Upper lobe of right lung (tissue), 1 donor: Measurements from ENCODE around the gene ASF1B. TPM values are rescaled to one million over a fixed set of nuclear protein-coding genes. Genes with fewer than 3 reads are reported as not detected.

Source experiments
- ATAC-seq: fragments of 200-7000 bp; cut with Tn5 transposase; one replicate; pipeline ENCODE4 v1.9.1; 2020; ENCODE audit warnings: mild to moderate bottlenecking, moderate library complexity
- DNase-seq: peaks from one replicate; pipeline ENCODE4 v3.0.0-alpha.2; 2020
- H3K27ac ChIP-seq: fragments of 200-600 bp; one replicate; pipeline ENCODE4 v1.8.0; 2022
- H3K27me3 ChIP-seq: fragments of 200-600 bp; one replicate; pipeline ENCODE4 v1.8.0; 2022; ENCODE audit warnings: mild to moderate bottlenecking
- H3K36me3 ChIP-seq: fragments of 200-600 bp; one replicate; pipeline ENCODE4 v1.8.0; 2022
- H3K4me1 ChIP-seq: fragments of 200-600 bp; one replicate; pipeline ENCODE4 v1.8.0; 2022
- H3K4me3 ChIP-seq: fragments of 200-600 bp; one replicate; pipeline ENCODE4 v1.8.0; 2022; ENCODE audit warnings: mild to moderate bottlenecking
- H3K9me3 ChIP-seq: fragments of 200-600 bp; one replicate; pipeline ENCODE4 v1.8.0; 2022
- intact Hi-C: fragments of 100-400 bp; cut with DNase I; formaldehyde crosslinking; loops from one replicate; pipeline ENCODE4 v1.11.0; 2022
- total RNA-seq: library from RNA; stranded (reverse); fragmentation: NEBNext Ultra II Directional; extraction: Animal tissue kit (Norgen Biotek cat#: 25700); gene quantifications from one replicate; pipeline ENCODE4 v1.2.1, GENCODE V29; 2021
- TF ChIP-seq, protein P1 (sequence below): fragments of 200-600 bp; IDR thresholded peaks from one replicate; pipeline ENCODE4 v1.8.0; 2022; ENCODE audit warnings: antibody characterized with exemption
- donor health status: DM: no; HTN: yes; CAD: no; lungs with severe emphysema.

ASF1B gene
- total RNA-seq, 1 donor from 2014 or later = 1.9 TPM

DNA sequence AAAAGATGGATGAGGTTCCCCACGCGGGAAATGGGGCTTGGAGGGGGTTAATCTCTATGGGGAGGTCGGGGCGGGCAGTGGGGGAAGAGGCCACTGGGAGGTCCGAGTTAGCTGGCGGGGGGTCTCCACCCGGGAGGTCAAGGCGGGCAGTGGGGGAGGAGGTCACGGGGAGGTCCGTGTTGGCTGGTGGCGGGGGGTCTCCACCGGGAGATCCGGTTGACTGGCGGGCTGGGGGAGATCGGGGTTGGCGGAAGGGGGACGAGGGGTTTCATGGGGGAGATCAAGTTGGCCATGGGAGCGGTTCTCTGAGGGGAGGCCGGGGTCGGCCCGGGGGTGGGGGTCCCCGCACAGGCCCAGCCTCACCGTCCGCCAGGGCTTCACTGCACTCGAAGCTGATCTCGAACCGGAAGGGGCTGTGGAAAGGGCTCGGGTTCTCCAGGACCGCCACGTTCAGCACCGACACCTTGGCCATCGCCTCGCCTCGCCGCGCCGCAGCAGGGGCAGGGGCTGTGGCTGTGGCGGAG, 342 bp downstream of the ASF1B start:
- H3K27ac ChIP-seq = no peak overlapping the region
- TF ChIP-seq, protein P1, sequence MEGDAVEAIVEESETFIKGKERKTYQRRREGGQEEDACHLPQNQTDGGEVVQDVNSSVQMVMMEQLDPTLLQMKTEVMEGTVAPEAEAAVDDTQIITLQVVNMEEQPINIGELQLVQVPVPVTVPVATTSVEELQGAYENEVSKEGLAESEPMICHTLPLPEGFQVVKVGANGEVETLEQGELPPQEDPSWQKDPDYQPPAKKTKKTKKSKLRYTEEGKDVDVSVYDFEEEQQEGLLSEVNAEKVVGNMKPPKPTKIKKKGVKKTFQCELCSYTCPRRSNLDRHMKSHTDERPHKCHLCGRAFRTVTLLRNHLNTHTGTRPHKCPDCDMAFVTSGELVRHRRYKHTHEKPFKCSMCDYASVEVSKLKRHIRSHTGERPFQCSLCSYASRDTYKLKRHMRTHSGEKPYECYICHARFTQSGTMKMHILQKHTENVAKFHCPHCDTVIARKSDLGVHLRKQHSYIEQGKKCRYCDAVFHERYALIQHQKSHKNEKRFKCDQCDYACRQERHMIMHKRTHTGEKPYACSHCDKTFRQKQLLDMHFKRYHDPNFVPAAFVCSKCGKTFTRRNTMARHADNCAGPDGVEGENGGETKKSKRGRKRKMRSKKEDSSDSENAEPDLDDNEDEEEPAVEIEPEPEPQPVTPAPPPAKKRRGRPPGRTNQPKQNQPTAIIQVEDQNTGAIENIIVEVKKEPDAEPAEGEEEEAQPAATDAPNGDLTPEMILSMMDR = no peak
- no peaks in the 10 kb centered on the region for H3K27me3 ChIP-seq
- no peaks in the 10 kb centered on the region for H3K36me3 ChIP-seq
- no peak for ATAC-seq
- intact Hi-C loops = no loop called here
- peaks cover 38% of the 10 kb centered on the region for H3K4me1 ChIP-seq
- peak overlapping the region; percentile 68 for H3K4me3 ChIP-seq
- H3K9me3 ChIP-seq = no peaks in the 10 kb centered on the region
- no peak for DNase-seq

DNA sequence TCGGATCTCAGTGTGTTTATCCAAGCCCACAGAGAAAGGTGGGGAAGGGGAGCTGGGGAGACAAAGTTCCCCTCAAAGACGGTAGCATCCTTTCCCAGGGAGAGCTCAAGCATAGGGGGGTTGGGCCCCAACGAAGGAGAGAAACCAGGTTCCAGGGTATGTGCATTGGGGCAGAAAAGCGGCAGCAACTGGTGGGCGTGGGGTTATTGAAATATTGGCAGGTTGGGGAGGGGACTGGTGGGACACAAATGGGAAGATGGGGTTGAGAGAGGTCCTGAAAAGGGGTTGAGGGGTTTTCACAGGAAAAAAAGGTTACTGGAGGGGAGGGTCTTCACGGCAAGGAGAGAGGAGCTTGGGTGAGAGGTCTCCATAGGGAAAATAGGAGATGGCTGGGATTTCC, 1.0 kb downstream of the ASF1B start:
- TF ChIP-seq, protein P1 = no peak
- Histone ChIP-seq H3K27ac (no peak overlapping the region), H3K4me1 (peaks cover 37% of the 10 kb centered on the region), H3K4me3 (no peak overlapping the region), H3K27me3 (no peaks in the 10 kb centered on the region), H3K36me3 (no peaks in the 10 kb centered on the region), H3K9me3 (no peaks in the 10 kb centered on the region)
- DNase-seq (no peak), ATAC-seq (no peak)
- intact Hi-C loops = no loop called here

DNA sequence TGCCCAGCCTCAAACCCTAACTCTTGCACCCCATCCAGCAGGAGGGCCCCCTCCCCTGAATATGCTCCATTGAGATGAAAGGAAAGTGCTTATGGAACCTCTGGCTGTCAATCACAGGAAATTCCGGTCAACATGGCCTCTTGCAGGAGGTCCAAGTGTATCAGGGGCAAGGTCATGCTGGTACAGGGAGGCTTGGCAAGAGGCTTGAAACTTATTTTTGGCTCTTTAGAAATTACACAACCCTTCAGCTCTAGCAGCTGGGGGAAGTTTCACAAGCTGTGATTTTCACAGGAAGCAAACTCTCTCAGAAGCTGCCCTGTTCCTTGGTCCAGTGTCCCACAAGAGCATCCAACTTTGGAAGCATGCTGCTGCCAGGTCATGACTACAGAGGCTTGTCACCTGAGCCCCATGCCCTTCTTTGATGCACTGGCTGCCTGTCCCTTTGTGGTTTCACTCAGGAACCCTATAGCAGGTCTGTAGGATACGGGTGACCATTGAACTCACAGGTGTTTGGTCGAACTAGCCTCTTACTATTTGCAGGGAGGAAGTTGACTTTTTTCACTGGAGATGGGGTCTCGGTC, 8.4 kb downstream of the ASF1B start:
- H3K27ac ChIP-seq = peak overlapping the region; percentile 24

DNA sequence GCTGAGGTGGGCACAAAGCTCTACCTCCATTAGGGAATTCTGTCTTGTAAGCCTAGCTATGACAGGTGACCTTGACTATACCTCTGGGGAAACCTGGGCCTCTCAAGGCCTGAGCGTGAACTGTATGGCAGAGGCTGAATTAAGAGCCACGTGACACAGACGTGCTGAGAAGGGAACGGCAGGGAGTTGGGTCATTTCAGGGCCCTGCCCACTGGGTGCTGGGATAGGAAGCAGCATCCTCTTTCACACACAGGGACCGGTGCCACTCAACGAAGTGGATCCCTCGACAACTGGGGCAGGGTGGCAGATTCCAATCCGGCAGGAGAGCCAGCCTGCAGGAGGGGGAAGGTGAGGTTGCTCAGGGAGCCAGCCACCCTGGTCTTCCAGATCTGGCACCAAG, 9.2 kb downstream of the ASF1B start:
- peak; percentile 89 for ATAC-seq

More for the DNA sequence above, 8.4 kb downstream of the ASF1B start:
- DNase-seq = no peak
- intact Hi-C loops = no loop called here
- TF ChIP-seq, protein P1 = no peak
- no peaks in the 10 kb centered on the region for H3K9me3 ChIP-seq
- H3K36me3 ChIP-seq = no peaks in the 10 kb centered on the region
- no peak overlapping the region for H3K4me3 ChIP-seq
- H3K4me1 ChIP-seq = peaks cover 15% of the 10 kb centered on the region
- ATAC-seq = peak; percentile 87
- H3K27me3 ChIP-seq = no peaks in the 10 kb centered on the region

DNA sequence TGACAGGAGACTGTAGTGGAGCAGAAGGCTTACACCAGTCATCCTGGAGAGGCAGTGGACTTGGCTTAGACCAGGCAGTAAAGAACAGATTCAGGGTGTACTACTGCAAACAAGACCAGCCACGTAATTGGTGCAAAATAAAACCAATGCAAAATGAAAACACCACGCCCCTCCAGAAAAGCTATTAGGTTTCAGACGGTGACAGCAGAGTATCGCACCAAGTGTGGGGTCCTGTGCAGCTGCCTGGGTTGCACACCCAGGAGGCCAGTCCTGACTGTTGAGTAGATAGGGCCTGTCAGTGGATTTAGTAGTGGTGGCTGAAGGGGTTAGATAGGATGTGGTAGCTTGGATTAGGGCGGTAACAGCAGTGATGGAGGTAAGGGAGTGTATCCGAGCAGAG, 13.5 kb downstream of the ASF1B start:
- ATAC-seq (no peak), DNase-seq (no peak)
- Histone ChIP-seq H3K9me3 (no peaks in the 10 kb centered on the region), H3K27ac (no peak overlapping the region), H3K4me1 (peaks cover 24% of the 10 kb centered on the region), H3K4me3 (no peak overlapping the region), H3K36me3 (no peaks in the 10 kb centered on the region), H3K27me3 (no peaks in the 10 kb centered on the region)
- TF ChIP-seq, protein P1 = no peak
- intact Hi-C loops = no loop called here

More for the DNA sequence above, 9.2 kb downstream of the ASF1B start:
- H3K4me3 ChIP-seq = no peak overlapping the region
- H3K27ac ChIP-seq = no peak overlapping the region
- peaks cover 15% of the 10 kb centered on the region for H3K4me1 ChIP-seq
- H3K27me3 ChIP-seq = no peaks in the 10 kb centered on the region
- no peaks in the 10 kb centered on the region for H3K9me3 ChIP-seq
- H3K36me3 ChIP-seq = no peaks in the 10 kb centered on the region
- intact Hi-C loops = no loop called here
- TF ChIP-seq, protein P1 = no peak
- no peak for DNase-seq

DNA sequence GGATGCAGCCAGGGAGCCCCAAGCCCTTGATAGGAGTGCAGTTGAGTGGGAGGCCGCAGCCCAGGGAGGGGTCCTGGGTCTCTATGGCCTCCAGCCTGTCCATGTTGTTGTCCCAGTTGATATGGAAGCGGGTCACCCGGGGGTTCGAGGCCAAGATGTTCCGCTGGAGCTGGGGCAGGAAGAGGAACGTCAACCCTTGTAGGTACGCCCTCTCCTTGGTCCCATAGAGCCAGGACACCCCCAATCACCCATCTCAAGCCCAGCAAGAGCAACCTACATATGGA, 15.9 kb downstream of the ASF1B start:
- H3K27me3 ChIP-seq = no peaks in the 10 kb centered on the region
- DNase-seq (no peak), ATAC-seq (no peak)
- H3K27ac ChIP-seq = peak overlapping the region; percentile 100
- TF ChIP-seq, protein P1 = no peak
- H3K36me3 ChIP-seq = no peaks in the 10 kb centered on the region
- intact Hi-C loops = no loop called here
- no peak overlapping the region for H3K4me3 ChIP-seq
- H3K9me3 ChIP-seq = no peaks in the 10 kb centered on the region
- H3K4me1 ChIP-seq = peaks cover 33% of the 10 kb centered on the region
